Inflammatory macrophage (primary cell): ENCODE measurements around the gene HSPA4L.

Source experiments
- DNase-seq, 2 donors: peaks; one replicate each; pipeline ENCODE4 v3.0.0-alpha.2; 2020 to 2022

HSPA4L gene

DNA sequence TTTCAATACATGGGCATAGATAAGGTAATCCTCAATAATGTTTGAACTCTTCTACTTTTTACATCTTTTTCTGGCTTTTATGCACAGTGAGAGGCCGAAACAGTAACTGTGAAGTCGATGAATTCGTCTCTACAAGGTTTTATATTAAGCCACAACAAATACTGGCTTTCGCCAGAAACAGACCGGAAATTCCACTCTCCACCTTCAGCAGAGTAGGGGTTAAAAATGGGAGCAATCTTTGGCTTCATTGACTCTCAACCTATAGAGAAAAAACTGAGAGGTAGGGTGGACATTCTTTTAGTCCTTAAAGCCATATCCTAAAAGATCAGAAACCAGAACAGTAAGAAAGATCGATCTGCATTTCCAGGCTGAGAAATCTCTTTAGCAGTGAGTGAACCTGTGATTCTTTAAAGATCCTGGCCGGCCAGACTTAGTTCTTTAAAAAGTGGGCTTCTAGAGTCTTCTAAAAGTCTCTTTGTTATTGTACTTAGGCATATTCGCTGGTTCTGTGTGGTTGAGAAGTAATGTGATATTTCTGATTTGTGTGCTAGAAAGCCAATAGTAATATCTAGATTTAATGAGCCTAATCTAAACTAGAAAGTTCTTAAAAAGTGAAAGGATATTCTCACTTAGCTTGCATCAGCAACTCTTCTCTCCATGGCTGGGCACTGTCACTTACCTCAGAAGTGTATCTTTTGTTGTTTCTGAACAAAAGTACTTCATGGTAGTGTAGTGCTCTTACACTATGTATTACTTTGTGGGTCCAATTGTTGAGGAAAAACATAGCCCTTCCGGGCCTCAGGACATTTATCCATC lies 2.0 kb downstream of the HSPA4L start:
- no peak for DNase-seq

DNA sequence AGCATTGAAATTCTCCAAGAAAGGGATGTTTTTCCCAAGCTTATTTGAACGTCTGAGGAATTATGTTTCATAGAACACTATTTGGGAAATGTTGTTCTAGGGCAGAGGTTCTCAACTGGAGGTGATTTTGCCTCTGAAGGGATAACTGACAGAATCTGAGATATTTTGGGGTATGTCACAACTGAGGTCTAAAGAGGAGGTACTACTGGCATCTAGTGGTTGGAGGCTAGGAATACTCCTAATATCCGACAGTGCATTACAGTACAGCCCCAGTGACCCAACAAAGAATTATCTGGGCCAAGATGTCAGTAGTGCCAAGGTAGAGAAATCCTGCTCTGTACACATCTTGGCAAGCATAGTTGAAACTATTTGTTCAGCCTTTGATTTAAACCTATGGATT lies 6.4 kb downstream of the HSPA4L start:
- DNase-seq: peak in 1 of 2 donors; percentile 9

DNA sequence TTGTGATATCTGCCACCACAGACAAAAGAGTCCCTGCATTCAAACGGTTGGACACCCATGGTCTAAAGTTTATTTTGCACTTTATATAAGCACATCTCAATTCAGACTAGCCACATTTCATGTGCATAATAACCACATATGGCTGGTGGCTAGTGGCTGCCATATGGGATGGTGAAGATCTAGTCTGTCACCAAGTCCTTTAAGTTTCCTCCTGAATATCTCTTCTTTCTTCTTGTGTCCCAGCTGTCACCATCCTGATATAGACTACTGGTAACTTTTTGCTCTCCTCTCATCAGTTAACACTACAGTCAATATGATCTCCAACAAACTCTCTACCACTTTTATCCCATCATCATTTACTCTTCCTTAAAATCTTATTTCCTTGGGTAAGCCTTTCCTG lies 9.3 kb downstream of the HSPA4L start:
- DNase-seq: no peak

DNA sequence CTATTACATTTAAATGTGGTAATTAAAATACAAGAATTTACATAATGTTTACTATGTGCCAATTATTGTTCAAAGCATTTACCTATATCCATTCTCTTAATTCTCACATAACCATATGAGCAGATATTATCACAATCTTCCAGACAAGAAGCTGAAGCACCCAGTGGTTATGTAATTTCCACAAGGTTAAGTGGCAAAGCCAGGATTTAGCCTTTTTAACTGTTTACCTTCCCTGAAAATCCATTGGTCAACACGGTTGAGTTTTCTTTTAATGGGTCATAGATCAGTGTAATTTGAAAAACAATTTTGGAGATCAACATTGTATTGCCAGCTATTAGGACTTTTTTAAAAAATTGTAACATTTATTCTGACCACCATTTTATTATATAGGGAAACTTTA lies 11.4 kb downstream of the HSPA4L start:
- DNase-seq: no peak

DNA sequence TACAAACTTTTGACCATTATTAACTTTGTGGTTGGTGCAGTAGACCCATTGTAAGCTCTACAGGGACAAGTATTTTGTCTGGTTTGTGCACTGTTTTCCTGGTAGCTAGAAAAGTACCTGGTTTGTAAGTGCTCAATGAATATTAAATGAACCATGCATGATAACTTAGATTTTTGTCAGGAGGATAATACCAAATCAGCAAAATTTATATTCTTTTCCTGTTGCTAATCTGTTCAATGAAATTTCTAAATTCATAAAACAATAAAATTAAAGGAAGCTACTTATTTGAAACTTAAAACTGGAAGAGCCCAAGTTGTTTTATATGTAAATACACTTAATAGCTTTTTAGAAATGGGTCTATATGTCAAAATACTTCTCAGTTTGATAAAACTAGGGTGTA lies 17.6 kb downstream of the HSPA4L start:
- DNase-seq: no peak

DNA sequence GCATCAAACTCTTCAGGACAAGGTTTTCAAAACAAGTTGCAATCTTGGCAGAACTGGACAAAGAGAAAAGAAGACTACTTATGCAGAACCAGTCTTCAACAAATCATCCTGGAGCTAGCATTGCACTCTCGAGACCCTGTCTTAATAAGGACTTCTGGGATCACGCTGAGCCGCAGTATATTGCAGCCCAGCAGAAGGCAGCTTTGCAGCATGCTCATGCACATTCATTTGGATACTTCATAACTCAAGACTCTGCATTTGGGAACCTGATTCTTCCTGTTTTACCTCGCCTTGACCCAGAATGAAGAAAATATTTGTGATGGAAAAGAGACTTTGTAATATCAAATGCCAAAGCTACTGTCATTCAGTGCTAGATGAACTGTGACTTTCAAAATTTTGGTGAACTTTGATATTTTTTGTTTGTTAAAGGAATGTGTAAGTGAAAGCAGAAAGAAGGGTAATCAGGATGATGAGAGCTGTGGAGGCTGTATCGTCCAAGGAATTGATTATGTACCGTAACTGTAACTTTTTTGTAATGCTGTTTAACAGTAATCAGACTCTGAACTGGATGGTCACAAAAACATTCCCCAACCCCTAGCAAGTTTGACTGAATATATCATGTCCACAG lies 27.2 kb downstream of the HSPA4L start:
- DNase-seq: no peak

DNA sequence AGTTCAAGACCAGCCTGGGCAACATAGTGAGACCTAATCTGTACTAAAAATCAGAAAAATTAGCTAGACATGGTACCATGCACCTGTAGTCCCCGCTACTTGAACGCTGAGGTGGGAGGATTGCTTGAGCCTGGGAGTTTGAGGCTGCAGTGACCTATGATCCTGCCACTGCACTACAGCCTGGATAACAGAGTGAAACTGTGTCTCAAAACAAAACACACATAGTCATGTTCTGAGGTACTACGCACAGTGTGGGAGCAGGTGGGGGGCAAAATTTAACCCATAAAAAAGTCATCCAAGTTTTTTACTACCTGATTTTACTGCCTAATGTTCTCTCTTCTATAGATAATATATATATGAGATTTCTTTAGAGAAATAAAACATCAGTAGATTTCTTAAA lies 28.4 kb downstream of the HSPA4L start:
- no peak for DNase-seq

DNA sequence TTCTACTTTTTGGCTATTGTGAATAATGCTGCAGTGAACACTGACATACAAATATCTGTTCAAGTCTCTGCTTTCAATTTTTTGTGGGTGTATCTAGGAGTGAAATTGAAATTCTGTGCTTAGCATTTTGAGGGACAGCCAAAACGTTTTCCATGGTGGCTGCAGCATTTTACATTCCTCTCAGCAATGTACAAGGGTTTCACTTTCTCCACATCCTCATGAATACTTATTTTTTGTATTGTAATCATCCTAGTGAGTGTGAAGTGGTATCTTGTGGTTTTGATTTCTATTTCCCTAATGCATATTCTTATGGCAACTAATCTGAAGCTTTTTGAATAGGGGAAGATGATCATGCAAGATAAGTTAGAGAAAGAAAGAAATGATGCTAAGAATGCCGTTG lies 40.3 kb downstream of the HSPA4L start:
- DNase-seq: no peak

DNA sequence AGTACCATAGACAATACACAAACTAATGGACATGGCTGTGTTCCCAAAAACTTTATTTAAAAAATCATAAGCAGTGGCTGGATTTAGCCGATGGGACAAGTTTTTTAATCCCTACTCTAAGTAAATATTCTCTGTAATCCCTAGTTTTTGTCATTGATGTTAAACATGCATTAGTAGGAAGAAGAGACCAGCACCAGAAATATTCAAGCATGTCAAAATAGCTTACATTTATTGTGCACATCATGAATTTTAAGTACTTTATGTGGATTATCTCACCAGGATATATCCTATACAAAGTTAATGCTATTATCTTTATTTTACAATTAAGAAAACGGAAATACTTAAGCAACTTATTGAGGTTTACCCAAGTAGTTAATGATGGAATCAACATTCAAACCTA lies 46.0 kb downstream of the HSPA4L start:
- no peak for DNase-seq

DNA sequence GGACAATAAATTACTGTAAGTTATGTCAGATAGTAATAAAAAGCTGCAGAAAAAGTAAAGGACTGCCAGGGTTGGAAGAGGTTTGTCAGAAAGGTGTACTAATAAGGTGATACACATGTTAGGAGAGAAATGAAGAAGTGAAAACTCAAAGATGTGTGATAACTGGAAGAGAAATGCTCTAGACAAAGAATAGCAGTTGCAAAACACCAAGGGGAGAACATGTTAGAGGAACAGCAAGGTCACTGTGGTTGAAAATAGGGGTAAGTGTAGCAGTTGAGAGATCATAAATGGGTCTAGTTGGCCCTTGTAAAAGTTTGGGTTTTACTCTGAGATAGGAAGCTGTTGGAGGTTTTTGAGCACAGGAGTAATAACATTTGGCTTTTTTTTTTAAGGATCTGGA lies 46.9 kb downstream of the HSPA4L start:
- no peak for DNase-seq

DNA sequence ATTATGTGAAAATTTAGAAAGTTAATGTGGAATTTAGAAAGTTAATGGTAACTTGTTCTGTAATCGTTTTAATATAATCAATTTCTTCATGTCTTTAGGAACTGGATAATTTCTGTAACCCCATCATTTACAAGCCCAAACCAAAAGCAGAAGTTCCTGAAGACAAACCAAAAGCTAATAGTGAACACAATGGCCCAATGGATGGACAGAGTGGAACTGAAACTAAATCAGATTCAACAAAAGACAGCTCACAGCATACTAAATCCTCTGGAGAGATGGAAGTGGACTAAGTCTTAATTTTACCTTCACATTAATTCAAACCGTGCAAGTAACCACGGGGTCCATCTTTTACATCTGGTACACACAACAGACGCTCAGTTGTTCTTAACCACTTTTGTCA lies 50.5 kb downstream of the HSPA4L start:
- peak; percentile 7 to 35 for DNase-seq

DNA sequence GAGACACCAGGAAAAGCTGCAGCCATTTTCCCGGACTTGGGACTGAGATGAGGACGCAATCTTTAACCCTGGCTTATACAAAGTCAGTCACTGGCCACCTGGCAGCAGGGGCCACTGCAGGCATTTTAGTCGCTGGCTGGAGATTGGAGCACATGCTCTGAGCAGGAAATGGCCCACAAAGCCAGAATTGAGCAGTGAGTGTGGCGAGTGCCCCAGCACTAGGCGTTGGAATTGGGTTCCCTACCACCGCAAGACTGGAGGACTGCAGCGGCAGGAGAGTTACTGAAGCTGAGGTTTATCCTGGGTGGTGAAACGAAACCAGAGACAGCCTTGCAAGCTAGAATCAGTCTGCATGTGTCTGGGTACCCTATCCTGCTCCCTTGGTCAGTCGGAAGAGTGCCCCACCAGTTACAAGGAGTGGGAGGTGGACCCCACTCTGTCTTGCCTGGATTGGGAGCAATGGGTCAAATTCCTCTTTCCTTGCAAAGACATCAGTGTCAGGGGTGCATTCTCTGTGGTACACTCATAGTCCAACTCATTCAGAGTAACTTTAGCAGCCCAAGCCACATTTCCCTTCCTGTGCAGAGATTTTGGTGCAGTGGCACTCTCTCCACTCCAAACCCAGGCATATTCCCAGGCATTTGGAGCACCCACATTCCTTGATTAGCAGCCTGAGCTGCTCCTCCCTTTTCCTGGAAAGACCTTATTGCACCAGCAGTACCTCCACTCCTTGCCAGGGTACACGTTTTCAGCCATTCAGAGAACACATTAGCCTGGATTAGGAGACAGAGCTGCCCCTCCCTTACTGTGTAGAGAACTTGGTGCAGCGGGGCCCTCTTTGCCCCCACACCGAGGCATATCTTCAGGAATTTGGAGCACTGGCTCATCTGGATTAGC lies 61.8 kb downstream of the HSPA4L start:
- DNase-seq: no peak

DNA sequence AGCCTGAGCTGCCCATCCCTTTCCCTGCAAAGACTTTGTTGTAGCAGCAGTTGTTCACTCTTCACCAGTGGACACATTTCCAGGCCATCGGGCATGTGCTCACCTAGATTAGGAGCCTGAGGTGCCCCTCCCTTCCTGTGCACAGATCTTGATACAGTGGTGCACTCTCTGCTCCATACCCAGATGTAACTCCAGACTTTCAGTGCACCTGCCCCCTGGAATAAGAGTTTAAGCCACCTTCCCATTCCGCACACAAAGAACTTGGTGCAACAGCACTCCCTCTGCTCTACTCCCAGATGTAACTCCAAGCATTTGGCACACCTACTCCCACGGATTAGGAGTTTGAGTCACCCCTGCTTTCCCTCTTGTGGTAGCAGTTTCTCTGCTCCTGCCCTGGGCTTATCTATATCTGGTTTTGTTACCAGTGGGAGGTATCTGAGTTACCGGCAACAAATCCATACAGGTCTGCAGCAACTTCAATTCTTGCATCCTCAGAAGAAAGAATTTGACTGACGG lies 62.5 kb downstream of the HSPA4L start:
- no peak for DNase-seq

DNA sequence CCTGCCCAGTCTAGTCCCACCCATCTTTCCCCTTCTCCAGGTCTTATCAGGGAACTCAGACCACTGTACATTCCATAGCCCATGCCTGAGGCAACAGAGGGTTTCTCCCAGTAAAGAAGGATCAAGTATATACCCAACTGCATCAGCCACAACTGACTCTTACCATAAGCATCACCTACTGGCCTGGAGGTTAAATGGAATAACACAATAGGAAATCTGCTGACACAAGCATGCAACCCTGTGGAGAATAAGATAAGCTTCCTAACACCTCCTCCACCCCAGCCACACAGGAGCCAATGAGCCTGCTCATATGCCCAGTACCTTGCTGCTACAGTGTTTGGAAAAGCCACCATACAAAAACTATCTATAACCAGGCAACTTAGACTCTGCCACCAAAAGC lies 63.9 kb downstream of the HSPA4L start:
- DNase-seq: no peak

DNA sequence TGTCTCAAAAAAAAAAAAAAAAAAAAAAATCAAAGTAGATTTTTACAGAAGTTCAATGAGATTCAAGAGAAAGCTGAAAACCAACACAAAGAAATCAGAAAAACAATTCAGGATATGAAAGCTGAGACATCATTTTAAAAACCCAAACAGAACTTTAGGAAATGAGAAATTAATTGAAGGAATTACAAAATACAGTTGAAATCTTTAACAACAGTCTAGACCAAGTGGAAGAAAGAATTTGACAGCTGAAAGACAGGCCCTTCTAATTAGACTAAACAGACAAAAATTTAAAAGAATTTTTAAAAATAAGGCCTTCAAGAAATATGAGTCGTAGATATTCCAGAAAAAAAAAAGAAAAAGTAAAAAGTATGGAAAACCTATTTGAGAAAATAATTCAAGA lies 64.6 kb downstream of the HSPA4L start:
- DNase-seq: no peak

DNA sequence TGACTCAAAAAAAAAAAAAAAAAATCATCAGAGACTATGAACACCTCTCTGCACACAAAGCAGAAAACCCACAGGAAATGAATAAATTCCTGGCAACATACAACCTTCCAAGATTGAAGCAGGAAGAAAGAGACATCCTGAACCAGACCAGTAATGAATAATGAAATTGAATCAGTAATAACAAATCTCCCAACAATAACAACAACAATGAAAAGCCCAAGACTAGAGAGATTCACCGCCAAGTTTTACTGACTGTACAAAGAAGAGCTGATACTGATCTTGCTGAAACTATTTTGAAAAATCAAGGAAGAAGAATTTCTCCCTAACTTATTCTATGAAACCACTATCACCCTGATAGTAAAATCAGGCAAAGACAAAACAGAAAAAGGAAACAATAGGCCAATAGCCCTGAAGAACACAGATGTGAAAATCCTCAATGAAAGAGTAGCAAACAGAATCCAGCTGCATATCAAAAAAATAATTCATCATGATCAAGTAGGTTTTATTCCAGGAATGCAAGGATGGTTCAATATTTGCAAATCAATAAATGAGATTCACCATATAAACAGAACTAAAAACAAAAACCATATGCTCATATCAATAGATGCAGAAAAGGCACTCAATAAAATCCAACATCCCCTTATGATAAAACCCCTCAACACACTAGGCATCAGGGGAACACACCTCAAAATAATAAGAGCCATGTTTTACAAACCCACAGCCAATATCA lies 67.5 kb downstream of the HSPA4L start:
- no peak for DNase-seq

DNA sequence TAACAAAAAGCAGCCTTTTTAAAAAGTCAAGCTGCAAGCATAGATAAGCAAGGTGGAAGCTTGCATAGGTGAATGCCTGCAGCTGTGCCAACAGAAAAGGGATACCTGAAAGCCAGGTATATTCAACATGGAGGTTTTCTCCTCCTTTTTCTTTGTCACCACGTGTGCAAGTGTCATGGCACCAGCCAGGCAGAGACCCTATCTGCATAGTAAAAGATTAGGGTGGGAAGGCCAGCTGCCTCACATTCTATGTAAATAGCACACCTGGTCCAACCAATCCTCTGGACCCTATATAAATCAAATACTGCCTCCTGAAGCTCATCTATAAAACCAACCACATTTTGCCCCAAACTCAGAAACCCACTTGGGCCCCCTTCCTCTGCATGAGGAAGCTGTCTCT lies 70.5 kb downstream of the HSPA4L start:
- DNase-seq: no peak

DNA sequence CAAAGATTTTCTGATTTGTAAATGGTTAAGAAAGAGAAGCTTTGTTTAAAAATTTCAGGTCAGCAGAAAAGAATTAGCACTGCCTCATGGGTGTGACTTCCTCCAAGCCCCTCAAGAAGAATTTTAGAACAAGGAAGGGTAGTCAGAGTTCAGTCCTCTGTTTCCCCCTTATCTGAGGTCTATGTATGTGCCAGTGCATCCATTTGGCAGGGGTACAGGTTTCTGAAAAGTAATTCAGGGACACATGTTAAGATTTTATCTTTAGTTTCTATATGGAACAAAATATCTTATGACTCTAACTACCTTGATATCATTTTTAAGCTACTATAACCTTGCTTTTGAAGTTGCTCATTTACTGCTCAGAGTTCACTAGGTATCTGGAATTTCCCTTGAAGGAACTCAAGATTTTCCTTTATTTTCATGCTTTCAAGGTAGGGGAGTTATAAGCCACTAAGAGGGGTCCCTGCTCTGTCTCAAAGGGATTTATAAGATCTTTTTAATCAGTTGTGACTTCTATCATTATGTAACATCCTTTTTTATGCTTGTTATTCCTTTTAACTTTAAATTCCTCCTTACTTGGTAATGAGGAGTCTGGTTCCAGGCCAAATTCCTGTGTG lies 74.2 kb downstream of the HSPA4L start:
- DNase-seq: no peak

DNA sequence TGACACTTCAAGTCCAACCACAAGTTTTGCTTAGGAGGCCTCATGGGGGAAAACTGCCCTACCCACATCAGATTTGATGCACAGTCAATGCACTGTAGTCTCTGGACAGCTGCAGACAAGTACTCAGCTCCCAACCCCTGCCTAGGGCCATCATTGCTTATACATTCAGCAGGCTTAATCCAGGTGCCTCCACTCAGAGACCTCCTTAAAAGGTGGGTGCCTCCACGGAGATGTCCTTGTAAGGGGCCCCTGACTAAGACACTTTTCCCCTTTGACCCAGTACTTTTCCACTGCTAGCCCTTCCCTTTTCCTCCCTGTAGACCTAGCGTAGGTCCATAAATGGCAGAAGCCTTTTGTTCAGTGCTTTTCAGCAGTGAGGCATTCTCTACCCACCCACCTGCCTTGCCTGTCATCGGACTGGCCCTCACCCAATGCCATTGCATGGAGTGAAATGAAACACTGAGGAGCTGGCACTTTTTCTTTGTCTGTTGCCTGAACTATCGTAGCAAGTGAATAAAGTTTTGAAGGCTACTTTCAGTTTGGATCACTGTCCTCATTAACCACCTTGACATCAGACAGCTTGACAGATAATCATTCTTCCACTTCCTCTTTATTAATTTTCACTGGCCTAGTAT lies 74.8 kb downstream of the HSPA4L start:
- no peak for DNase-seq

DNA sequence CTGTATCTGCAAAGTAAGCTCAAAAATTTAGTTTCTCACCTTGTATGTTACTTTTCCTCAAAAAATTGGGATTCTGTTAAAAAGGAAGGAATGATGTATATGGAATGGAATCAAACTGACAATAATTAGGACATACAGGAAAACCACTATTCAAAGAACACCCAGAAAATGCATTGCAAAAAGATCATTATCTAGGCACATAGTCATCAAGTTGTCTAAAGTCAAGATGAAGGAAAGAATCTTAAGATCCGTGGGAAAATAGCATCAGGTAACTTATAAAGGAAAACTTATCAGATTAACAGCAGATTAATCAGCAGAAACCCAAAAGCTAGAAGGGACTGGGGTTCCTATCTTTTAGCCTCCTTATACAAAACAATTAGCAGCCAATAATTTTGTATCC lies 75.5 kb downstream of the HSPA4L start:
- DNase-seq: no peak

DNA sequence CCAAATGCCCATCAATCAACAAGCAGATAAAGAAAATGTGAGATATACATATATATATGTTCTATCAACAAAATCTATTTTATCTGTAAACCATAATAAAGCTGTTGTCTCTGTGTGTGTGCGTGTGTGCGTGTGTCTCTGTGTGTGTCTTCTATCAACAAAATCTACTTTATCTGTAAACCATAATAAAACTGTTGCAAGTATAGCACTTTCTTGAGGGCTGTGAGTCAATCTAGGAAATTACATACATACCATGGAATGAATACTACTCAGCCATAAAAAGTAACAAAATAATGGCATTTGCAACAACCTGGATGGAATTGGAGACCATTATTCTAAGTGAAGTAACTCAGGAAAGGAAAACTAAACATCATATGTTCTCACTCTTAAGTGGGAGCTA lies 86.1 kb downstream of the HSPA4L start:
- no peak for DNase-seq

DNA sequence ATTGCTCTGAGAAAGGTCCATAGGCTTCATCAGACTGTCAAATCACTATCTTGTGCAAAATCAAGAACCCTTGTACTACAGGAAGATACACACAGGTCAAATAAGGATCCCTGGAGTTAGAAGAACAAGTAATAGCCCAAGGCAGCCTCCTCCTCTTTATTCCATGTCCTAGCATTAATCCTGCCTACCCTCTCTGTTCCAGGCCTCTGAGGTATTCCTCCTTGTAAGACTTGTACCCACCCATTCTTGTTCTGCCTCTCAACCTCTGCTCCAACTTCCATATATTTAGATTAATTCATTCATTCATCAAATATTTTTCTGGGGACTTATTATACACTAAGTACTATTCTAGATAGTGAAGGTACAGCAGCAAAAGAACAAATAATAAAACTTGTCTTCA lies 88.2 kb downstream of the HSPA4L start:
- DNase-seq: no peak
